T follicular helper cell (primary cell): ENCODE measurements around the gene GLIS1.

Source experiments
- DNase-seq: peaks from one replicate; pipeline ENCODE4 v3.0.0-alpha.2; 2020; ENCODE audit warnings: low read depth

GLIS1 gene

DNA sequence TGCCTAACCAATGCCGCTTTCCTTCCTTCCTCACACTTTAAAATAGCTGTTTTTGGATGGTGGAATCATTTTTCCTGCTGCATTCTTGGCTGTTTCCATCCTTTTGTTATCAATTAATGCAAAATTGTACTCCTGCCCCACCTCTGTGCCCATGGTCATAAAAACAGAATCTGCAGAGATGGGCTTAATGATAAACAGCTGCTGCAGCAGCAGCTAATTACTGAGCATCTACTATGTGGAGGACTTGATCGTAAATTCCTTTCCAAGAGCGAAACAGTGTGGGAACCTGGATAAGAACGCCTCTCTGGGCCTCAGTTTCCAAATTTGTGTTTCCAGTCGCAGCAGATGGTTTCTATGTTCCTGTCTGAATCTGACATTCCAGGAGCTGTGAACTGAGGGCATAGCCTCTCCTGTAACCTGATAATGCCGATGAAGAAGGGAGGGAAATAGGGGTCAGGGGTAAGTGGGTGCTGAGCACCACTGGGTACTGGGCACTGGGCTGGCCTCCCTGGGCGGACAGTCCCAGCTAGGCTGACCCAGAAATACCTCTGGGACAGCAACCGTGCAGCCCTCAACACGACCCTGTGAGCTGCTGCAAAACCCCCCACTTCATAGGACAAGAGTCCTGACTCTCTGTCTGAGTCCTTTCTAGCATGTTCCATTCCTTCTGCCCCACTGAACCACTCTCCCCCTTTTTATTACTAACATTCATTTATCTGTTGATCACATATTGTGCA, 158.1 kb downstream of the GLIS1 start:
- DNase-seq = no peak

DNA sequence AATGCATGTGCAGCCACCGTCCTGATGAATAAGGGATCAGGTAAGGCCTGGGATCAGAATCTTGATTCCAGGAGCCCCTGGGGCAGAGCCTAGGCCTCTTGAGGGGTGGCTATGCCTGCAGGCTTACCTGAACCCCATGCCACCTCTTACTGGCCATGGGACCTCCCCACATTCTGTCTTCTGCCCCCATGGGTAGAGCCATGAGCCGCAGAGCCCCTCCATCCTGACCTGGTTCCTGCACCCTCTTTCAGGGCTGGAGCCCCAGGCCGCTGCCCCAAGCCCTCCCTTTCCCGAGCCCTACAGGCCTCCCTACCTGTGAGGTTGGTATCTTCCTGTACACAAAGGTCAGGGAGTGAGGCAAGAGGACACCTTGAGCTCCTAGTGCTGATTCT, 159.0 kb downstream of the GLIS1 start:
- no peak for DNase-seq

DNA sequence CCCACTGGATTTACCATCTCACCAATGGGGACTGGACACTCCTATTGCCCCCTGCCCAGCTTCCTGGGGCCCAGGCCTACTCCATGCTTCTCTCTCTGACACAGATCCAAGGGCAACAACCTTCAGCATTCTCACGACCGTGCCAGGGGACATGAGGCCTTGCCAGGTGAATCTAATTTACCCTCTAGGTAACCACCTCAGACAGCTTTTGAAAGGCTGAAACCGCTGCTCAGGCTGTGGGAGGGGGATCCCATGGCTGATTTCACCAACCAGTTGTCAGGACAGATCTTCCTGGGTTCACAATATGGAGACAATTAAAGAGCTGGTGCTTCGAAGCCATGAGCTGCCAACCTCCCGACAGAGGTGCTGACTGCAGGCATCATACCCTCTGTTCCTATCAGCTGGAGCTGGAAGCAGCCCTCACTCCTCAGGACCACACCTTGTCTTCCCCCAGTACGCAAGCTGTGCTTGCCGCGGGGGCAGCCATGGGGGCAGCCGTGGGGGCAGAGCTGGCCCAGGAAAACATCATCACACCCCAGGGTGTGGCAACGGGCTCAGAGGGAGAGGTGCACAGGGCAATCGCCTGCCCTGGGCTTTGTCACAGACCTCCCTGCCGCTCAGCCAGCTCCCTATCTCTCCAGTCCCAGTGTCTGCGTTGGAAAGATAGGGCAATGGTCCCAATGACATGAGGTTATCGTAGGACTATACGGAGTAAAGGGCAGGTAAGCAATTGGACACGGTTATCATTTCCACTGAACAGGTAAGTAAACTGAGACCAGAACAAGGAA, 159.5 kb downstream of the GLIS1 start:
- DNase-seq = no peak

DNA sequence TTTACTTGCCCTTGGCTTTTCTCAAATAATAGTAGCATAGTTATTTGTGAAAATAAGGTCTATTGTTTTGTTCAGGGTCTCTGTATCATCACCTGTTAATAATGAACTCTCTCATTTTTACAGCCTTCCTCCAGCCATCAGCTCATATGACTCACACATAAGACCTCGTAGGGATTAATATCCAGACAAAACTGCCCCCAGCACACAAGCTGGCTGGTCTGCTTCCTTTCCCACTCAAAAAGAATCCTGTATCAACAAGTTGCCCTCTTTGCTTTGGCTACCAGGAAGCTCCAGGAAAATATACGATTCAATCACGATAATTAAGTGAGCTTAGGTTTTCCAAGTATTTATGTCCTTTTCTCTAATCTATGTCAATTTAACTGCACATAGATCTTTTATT, 160.6 kb downstream of the GLIS1 start:
- no peak for DNase-seq

DNA sequence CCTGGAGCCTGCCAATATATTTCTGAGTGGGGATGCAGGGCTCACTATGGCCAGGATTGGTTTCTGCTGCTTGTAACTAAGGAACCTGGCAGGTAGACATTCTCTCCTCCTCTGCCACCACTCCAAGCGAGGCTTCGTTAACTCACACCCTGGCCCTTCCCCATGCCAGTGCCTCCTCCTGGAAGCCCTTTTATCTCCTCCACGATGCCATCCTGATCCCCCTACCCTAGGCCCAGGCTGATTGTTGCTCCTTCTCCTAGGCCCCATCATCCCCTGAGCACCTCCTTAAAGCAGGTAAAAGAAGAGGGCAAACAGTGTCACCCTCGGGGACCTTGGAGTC, 161.2 kb downstream of the GLIS1 start:
- no peak for DNase-seq

DNA sequence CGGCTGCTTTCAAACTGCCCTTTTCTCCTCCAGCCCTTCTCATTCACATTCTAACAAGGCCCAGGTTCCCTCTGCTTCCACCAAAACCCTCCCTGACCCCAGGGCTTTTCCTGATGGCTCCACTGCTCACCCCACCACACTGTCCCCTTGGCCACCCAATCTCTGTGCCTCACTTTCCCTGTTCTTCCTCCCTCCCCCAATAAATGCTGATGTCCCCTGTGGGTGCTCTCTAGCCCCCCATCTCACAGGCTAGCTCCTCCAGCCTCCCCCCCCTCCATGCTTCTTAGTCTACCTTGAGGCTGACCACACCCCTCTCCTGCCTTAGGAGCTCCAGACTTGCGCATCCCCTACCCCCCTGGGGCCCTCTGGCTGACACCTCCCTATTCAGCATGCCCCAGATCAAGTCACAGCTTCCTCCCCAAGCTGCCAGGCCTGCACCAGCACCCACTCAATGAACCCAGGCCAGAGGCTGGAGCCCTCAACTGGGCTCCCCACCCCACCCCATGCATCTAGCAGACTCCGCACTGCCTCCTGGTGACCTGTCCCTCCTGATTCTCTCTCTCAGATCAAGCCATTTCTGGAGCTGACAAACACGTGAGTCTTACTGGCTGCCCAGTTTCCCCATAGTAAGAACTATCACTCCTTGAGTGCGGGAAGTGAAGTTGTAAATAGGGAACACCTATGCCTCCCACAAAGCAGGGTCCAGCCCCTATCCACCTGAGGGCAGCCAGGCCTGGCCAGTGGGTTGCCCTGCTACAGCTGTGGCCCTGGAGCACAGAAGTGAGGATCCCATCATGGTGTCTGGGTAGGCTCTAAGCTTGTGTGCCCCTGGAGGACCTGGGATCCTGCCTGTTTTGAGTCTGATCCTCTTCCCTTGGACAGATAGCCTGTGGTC, 161.9 kb downstream of the GLIS1 start:
- DNase-seq = no peak

DNA sequence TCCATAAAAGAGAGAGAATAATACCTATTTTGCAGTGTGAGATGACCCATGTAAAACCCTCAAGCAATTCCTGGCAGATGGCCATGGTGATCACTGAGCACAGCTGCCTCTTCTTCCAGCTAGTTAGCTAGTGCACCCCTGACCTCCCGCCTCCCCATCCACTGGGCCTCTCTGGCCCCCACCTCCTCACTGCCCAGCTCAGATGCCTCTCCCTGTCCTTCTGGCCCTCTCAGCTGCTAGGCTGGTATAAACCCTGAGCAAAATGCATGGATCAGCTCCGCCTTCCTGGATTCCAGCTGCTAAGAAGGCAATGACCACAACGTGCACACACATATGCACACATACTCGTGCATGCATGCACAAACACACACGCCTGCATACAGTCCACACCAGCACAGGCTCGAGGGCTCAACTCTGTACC, 162.6 kb downstream of the GLIS1 start:
- no peak for DNase-seq

DNA sequence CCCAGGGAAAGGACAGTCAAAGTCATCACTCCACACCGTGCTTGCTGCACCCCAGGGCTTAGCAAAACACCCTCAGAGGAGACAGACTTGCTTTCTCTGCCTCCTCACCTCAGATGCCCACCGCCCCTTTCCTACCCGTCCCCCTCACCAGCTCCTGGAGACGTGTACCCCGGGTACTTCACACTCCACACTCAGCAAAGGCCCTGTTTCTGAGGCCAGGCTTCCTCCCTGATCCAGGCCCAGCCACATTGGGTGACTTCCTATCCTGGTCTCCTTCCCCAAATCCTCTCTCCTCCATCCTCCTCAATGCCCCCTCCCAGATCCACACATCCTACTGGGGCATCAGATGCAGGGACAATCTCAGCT, 163.0 kb downstream of the GLIS1 start:
- DNase-seq = no peak

DNA sequence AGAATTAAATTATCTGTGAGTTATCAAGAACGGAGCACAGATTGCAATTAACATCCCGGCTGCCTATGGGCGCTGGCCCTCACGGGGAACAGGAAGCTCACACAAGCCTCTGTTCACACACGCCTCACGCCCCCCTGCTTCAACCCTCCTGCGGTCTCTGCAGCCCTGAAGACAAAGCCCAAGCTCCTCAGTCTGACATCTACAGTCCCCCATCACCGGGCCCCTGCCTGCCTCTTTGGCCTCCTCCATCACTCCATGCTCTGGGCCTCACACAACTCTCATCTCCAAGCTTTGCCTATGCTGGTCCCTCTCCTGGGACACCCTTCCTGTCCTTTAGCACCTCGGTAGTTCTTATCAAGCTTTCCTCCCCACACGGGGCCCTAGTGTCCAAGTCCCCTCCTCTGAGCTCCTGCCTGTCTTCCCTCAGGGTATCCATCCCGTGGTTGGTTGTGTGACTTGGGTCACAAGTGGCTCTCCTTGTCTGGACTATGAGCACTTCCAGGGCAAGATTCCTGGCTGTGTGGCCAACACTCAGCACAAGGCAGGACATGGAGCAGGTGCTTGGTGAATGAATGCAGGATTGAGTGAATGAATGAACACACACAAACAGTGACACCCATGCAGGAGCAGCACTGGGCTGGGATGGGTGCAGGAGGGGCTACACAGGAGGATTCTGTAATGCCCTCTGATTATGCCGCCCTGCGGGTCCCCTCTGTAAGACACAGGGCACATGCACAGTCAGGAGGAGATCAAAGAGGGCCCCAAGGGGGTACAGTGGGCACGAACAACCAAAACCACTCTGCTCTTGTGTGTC, 163.6 kb downstream of the GLIS1 start:
- no peak for DNase-seq

DNA sequence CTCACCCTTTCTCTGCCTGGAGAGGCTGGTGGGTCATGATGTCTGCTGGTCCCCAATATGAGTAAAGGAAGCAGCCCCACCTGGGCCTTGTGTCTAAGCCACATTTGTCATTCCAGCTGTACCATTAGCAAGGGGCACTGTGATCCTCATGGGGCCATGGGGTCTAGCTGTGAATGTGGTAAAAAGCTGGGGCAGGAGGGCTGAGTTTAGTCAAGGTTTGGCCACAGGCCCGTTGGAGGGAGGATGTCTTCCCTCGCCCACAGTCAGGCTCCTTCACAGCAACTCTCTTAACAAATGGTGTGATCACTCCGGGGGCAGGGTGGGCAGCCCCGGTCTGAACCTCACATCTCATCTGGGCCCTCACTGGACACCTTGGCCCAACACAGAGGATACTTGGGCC, 164.3 kb downstream of the GLIS1 start:
- no peak for DNase-seq

DNA sequence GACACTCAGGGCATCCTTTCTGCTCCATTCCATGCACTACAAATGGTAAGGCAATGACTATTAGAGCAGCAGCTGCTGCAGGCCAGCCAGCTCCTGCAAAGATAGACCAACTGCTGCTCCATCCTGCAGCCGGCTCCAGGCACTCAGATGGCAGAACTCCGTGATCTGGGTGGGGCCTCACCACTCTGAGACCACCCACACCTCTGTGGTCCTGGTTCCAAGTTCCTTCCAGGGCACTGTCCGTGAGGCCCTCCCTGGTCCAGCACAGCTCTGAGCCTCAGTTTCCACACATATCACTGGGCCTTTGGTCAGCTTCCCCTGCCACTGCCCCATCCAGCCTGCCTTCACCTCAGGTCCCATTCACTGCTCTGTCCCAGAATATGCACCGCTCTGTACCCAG, 165.0 kb downstream of the GLIS1 start:
- DNase-seq = no peak

DNA sequence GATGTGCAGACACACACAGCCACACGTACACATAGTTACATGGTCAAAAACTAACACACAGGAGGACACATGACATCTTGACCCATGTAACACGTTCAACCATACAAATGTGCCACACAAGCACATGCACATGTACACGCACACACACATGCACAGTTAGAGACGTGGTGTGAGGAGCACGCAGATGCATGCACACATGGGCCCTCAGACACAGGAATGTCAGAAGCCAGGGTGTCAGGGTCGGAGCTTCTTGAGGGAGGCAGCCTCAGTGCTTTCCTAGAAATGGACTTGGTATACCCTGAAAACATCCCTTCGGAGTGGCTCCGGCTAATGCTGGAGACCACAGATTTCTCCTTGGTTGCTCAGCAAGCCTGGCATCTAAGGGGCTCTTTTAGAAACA, 165.4 kb downstream of the GLIS1 start:
- DNase-seq = no peak

DNA sequence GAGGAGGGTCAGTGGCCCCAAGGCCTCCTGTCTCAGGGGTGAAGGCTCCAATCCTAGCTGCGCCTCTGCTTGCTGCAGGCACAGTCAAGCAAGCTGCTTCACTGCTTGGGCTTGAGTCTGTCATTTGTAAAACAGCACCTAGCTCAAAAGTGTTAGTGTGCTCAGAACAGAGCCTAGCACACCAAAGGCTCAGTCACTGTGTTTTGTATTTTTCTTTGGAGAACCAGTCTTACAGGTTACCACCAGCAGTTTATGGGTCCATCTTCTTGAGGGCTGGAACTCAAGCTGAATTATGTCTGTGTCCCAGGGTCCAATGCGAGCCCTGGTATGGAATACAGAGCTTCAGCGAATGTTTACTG, 166.2 kb downstream of the GLIS1 start:
- DNase-seq = no peak

DNA sequence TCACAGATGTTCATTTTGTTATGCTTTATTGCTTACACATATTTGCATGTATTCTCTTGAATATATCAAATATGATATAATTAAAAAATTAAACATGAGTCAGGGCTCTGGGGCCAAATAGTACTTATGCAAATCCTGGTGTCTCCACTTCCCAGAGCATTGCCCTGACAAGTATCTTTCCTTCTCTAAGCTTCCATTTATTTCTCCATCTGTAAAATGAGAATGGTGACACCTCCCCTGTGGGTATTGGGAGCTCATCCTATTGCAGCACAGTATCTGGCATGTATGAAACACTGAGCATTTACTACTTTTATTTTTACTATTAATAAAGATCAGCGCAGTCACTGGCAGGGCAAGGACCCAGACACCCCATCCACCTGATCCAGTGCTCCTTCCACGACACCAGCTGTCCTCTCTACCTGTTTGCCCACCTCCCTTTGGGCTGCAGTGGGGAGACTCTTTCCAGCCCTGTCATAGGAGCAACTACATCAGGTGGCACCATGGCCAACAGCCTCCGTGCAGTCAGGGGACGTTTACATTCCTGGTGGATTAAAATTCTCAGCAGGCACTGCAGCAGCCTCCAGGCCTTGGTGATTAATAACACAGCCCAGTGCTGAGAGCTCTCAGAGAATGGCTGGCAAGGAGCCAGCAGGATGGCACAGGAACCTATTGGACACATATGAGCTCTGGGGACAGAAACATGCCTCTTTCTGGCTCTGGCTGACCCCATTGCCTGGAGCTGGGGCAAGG, 166.7 kb downstream of the GLIS1 start:
- no peak for DNase-seq

DNA sequence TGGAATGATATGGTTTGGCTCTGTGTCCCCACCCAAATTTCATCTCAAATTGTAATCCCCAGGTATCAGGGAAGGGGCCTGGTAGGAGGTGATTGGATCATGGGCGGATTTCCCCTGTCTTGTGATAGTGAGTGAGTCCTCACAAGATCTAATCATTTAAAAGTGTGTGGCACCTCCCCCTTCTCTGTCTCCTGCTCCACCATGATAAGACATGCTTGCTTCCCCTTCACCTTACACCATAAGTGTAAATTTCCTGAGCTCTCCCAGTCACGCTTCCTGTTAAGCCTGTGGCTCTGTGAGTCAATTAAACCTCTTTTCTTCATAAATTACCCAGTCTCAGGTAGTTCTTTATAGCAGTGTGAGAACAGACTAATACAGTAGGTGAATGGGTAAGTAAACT, 170.4 kb downstream of the GLIS1 start:
- no peak for DNase-seq

DNA sequence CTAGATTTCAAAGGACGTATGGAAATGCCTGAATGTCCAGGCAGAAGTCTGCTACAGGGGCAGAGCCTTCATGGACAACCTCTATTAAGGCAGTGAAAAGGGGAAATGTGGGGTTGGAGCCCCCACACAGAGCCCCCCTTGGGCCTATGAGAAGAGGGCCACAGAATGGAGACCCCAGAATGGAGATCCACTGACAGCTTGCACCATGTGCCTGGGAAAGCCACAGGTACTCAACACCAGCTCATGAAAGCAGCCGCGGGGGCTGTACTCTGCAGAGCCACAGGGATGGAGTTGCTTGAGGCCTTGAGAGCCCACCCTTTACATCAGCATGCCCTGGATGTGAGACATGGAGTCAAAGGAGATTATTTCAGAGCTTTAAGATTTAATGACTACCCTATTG, 171.1 kb downstream of the GLIS1 start:
- DNase-seq = no peak

DNA sequence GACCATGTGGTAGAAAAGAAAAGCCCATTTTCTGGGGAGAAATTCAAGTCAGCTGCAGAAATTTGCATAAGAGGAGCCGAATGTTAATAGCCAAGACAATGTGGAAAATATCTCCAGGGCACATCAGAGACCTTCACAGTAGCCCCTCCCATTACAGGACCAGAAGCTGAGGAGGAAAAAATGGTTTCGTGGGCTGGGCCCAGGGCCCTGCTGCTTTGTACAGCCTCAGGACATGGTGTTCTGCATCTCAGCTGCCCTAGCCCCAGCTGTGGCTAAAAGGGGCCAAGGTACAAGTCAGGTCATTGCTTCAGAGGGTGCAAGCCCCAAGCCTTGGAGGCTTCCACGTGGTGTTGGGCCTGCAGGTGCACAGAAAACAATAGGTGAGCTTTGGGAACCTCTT, 171.5 kb downstream of the GLIS1 start:
- no peak for DNase-seq

DNA sequence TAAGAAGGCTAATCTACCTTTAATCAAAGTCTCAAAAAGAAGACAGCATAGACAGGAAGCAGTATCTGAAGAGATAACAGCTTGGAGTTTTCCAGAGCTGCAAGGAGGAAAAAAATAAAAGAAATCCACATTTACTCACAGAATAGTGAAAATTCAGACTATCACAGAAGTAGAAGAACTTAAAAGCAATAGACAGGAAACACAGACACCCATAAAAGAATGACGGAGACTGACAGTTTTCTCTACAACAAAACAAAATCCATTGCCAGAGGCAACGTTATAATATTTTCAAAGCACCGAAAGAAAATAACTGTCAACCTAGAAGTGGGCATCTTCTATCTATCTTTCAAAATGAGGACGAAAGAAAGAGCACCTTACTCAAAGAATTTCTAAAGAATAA, 175.4 kb downstream of the GLIS1 start:
- DNase-seq = no peak

DNA sequence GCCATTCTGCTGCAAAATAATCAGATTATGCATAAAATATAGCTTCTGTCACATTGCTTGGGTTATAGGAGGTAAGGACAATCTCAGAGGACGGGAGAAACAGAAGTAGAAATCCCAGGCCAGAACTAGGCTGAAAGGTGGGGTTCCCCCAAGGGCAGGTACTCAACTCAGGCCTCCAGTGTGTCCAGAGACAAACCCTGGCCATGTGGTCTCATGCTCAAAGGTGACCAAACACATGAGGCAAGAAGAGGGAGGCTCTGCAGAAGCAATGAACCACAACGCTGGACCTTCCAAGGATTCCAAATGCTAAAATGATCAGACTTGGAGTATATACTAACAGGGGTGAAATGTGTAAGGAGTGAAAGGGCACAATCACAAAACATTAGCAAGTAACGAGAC, 176.0 kb downstream of the GLIS1 start:
- DNase-seq = no peak

DNA sequence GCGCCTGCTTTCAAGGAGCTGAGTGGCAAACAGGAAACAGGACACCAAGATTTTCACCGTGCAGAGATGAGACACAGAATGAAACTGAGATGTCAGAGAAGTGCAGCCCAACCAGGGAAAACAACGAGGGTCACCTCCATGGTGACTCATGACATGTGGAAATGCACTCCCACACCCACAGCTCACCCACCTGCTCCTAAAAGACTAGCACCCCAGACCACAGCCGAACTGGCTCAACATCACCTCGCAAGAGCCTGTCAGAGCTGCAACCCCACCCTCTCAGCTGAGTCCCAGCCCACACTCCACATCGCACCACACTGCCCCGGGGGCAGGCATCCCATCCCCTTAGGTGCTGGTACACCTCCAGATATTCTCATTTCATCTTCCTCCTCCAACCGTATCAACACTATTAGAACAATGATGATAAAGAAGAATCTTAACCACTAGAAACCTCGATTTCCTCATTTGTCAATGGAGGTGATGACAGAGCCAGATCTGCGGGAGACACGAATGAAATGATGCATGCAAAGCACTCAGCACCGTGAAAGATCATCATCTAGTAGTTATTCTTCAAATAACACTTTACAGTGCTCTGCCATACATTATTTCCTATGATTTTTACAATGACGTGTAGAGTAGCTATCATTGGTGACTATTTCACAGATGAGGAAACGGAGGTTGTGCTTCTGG, 176.5 kb downstream of the GLIS1 start:
- no peak for DNase-seq
